CD14-positive monocyte (primary cell): ENCODE data around the gene GOT2. TPM values are rescaled to one million over a fixed set of nuclear protein-coding genes. Genes with fewer than 3 reads are reported as not detected.

Experiments
- DNase-seq, 3 donors: peaks; one replicate each; pipeline ENCODE4 v3.0.0-alpha.2; 2011 to 2022
- H2AFZ ChIP-seq: 2 replicates; pipeline ENCODE4 v1.6.0; 2012; ENCODE audit warnings: mild to moderate bottlenecking, low read depth, low read length, inconsistent platforms; ENCODE audit not compliant: insufficient read depth, poor library complexity, severe bottlenecking
- H3K27ac ChIP-seq, 2 donors: 1 replicate in 1 of 2; 2 replicates in 1 of 2; pipeline ENCODE4 v1.5.1; 2012 to 2013; ENCODE audit warnings: low read length in 2 of 2, control low read depth in 1 of 2, inconsistent platforms in 1 of 2, low read depth in 1 of 2, mild to moderate bottlenecking in 1 of 2
- H3K27me3 ChIP-seq, 2 donors: one replicate each; pipeline versions ENCODE4 v1.6.0 to v1.6.1; 2011 to 2013; ENCODE audit warnings: low read length in 2 of 2; ENCODE audit not compliant: control insufficient read depth in 2 of 2, insufficient read depth in 2 of 2
- H3K36me3 ChIP-seq, 2 donors: replicated peaks in 1 of 2; 1 replicate in 1 of 2; 2 replicates in 1 of 2; pipeline versions ENCODE4 v1.5.1 to v1.6.1; 2012 to 2013; ENCODE audit warnings: low read length in 2 of 2, control low read depth in 1 of 2, inconsistent platforms in 1 of 2, mild to moderate bottlenecking in 1 of 2; ENCODE audit not compliant: insufficient read depth in 2 of 2, control insufficient read depth in 1 of 2
- H3K4me1 ChIP-seq, 2 donors: 1 replicate in 1 of 2; 2 replicates in 1 of 2; pipeline versions ENCODE4 v1.5.1 to v1.6.1; 2012 to 2013; ENCODE audit warnings: low read length in 2 of 2, control low read depth in 1 of 2, inconsistent platforms in 1 of 2, mild to moderate bottlenecking in 1 of 2, moderate library complexity in 1 of 2; ENCODE audit not compliant: insufficient read depth in 2 of 2, control insufficient read depth in 1 of 2
- H3K4me2 ChIP-seq: replicated peaks from 2 replicates; pipeline ENCODE3; 2012; ENCODE audit warnings: low read length, moderate library complexity, mild to moderate bottlenecking; ENCODE audit not compliant: poor library complexity, severe bottlenecking; ENCODE audit errors: extremely low read depth
- H3K4me3 ChIP-seq, 3 experiments: fragments of 200-600 bp in 1 of 3; sonication (generic) in 1 of 3; replicated peaks in 1 of 3; 1 replicate in 2 of 3; 2 replicates in 1 of 3; pipeline ENCODE4 v1.5.1; 2011 to 2013; ENCODE audit warnings: low read length in 3 of 3, mild to moderate bottlenecking in 3 of 3, control low read depth in 2 of 3, low read depth in 2 of 3, inconsistent platforms in 1 of 3, moderate library complexity in 1 of 3
- H3K79me2 ChIP-seq: 2 replicates; pipeline ENCODE4 v1.6.0; 2012; ENCODE audit warnings: mild to moderate bottlenecking, control low read depth, inconsistent platforms, low read length, moderate library complexity; ENCODE audit not compliant: insufficient read depth
- H3K9ac ChIP-seq: 2 replicates; pipeline ENCODE4 v1.6.0; 2017; ENCODE audit warnings: low read length, mild to moderate bottlenecking; ENCODE audit not compliant: insufficient read depth, poor library complexity, severe bottlenecking
- H3K9me3 ChIP-seq, 2 donors: replicated peaks in 1 of 2; 1 replicate in 1 of 2; 2 replicates in 1 of 2; pipeline versions ENCODE4 v1.5.1 to v1.6.1; 2012 to 2013; ENCODE audit warnings: low read length in 2 of 2, control low read depth in 1 of 2; ENCODE audit not compliant: control insufficient read depth in 1 of 2, insufficient read depth in 1 of 2
- H4K20me1 ChIP-seq: 2 replicates; pipeline ENCODE4 v1.6.0; 2012; ENCODE audit warnings: mild to moderate bottlenecking, low read length, control low read depth, moderate library complexity; ENCODE audit not compliant: insufficient read depth
- H3K27ac Mint-ChIP-seq, 7 donors: one replicate each; pipeline ENCODE4 v1.8.0; 2020; ENCODE audit warnings: mild to moderate bottlenecking in 7 of 7, mixed read lengths in 7 of 7, moderate library complexity in 6 of 7, inconsistent platforms in 2 of 7
- H3K27me3 Mint-ChIP-seq, 3 donors: one replicate each; pipeline ENCODE4 v1.8.0; 2021 to 2022; ENCODE audit warnings: low read depth in 3 of 3, mild to moderate bottlenecking in 3 of 3, mixed read lengths in 3 of 3, moderate library complexity in 3 of 3, inconsistent platforms in 1 of 3
- H3K36me3 Mint-ChIP-seq, 2 donors: one replicate each; pipeline ENCODE4 v1.8.0; 2020; ENCODE audit warnings: mixed read lengths in 2 of 2, inconsistent platforms in 1 of 2, mild to moderate bottlenecking in 1 of 2
- H3K4me1 Mint-ChIP-seq: one replicate; pipeline ENCODE4 v1.8.0; 2020; ENCODE audit warnings: mild to moderate bottlenecking, mixed read lengths
- H3K4me3 Mint-ChIP-seq, 2 donors: one replicate each; pipeline ENCODE4 v1.8.0; 2020; ENCODE audit warnings: mild to moderate bottlenecking in 2 of 2, mixed read lengths in 2 of 2, moderate library complexity in 1 of 2
- H3K9me3 Mint-ChIP-seq, 7 donors: one replicate each; pipeline ENCODE4 v1.8.0; 2020 to 2022; ENCODE audit warnings: mixed read lengths in 7 of 7, mild to moderate bottlenecking in 6 of 7, moderate library complexity in 6 of 7, inconsistent platforms in 2 of 7
- CTCF ChIP-seq: fragments of 200-600 bp; IDR thresholded peaks from one replicate; pipeline ENCODE4 v1.8.0; 2022; ENCODE audit warnings: antibody characterized with exemption, mild to moderate bottlenecking
- WGBS: methylation state at CpG from one replicate; pipeline ENCODE4 v1.1.5; 2013; ENCODE audit warnings: missing lambda C conversion rate; ENCODE audit not compliant: insufficient coverage; 5-methylcytosine and 5-hydroxymethylcytosine counted together
- intact Hi-C, 2 donors: fragments of 100-400 bp; cut with micrococcal nuclease; formaldehyde crosslinking; loops; one replicate each; pipeline versions ENCODE4 v1.15.0 to v1.15.1; 2023
- polyA plus RNA-seq, 3 donors: library from polyadenylated mRNA; depleted of rRNA in 1 of 3; unstranded in 2 of 3; stranded (reverse) in 1 of 3; fragments of 300-500 nt in 2 of 3; fragments of >200 nt in 1 of 3; fragmentation: Illumina TruSeq in 2 of 3; gene quantifications; 1 replicate in 2 of 3; 2 replicates in 1 of 3; pipeline ENCODE4 v1.2.3, GENCODE V29; 2012 to 2021

The GOT2 gene
- polyA plus RNA-seq, 3 donors, result 14.9 to 35.8 (median 30.1) TPM

DNA sequence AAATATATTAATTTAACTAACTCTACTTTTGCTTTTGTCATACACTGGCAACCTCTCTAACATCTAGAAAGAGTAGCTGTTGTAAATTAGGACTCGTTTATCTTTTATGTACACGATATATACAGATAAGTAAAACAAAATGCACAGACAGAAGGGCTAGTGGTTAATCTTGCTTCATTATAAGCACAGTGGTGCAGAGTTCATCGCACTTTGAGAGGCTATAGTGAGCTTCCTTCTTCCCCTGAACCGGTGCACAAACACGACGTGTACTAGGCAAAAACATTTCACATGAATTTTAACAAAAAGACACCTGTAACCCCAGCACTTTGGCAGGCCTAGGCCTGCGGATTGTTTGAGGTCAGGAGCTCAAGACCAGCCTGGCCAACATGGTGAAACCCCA is 10.4 kb upstream of the GOT2 start:
- H2AFZ ChIP-seq, result no peak overlapping the region

DNA sequence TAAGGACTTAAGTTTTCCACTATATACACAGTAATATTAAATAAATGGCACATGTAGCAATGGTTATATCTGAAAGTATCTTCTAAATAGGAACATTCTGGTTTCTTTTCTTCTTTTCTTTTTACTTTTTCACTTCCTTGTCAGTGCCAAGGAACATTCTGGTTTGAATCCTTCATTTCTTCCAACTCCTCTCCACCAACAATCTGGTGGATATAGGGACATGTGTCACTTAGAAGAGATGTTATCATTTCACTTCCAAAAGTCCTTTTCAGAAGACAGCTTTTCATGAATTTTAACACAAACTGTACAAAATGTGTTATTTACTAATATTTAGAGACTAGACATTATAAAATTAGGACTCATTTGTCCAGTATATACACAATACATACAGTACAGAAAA is 7.9 kb upstream of the GOT2 start:
- Histone ChIP-seq H3K27ac (no peak overlapping the region), H3K9ac (no peak overlapping the region), H3K27me3 (no peaks in the 10 kb centered on the region), H3K4me2 (no peak overlapping the region), H3K36me3 (no peaks in the 10 kb centered on the region), H3K79me2 (no peaks in the 10 kb centered on the region), H2AFZ (no peak overlapping the region), H3K9me3 (no peaks in the 10 kb centered on the region), H4K20me1 (no peaks in the 10 kb centered on the region), H3K4me3 (no peak overlapping the region), H3K4me1 (no peaks in the 10 kb centered on the region)
- H3K4me3 Mint-ChIP-seq, result no peak overlapping the region
- intact Hi-C loops, result no loop called here
- H3K27ac Mint-ChIP-seq, result no peak overlapping the region
- TF ChIP-seq CTCF, result no peak
- H3K4me1 Mint-ChIP-seq, result no peaks in the 10 kb centered on the region
- peaks cover 0 to 4% (median 3%) of the 10 kb centered on the region in 3 donors for H3K27me3 Mint-ChIP-seq
- H3K9me3 Mint-ChIP-seq, result peaks cover 0 to 5% (median 2%) of the 10 kb centered on the region in 7 donors
- no peaks in the 10 kb centered on the region for H3K36me3 Mint-ChIP-seq
- DNase-seq, result no peak

More for the DNA sequence above, 10.4 kb upstream of the GOT2 start:
- Histone ChIP-seq H3K4me3 (no peak overlapping the region), H3K4me2 (no peak overlapping the region), H3K27ac (no peak overlapping the region), H3K9ac (no peak overlapping the region), H3K79me2 (no peaks in the 10 kb centered on the region), H3K4me1 (no peaks in the 10 kb centered on the region), H3K9me3 (no peaks in the 10 kb centered on the region), H3K36me3 (no peaks in the 10 kb centered on the region), H3K27me3 (no peaks in the 10 kb centered on the region), H4K20me1 (no peaks in the 10 kb centered on the region)
- no peak for TF ChIP-seq CTCF
- no peak overlapping the region for H3K27ac Mint-ChIP-seq
- H3K9me3 Mint-ChIP-seq, result peaks cover 0 to 8% (median 3%) of the 10 kb centered on the region in 7 donors
- 98% methylated on average over 5 of the region's 7 CpGs for WGBS
- H3K36me3 Mint-ChIP-seq, result no peaks in the 10 kb centered on the region
- intact Hi-C loops, result no loop called here
- no peaks in the 10 kb centered on the region for H3K4me1 Mint-ChIP-seq
- no peak for DNase-seq
- H3K27me3 Mint-ChIP-seq, result peaks cover 0 to 4% (median 0%) of the 10 kb centered on the region in 3 donors
- H3K4me3 Mint-ChIP-seq, result no peak overlapping the region
